ENCODE data around the gene COLGALT1. TPM values are rescaled to one million over a fixed set of nuclear protein-coding genes. Genes with fewer than 3 reads are reported as not detected.

The COLGALT1 gene
- total RNA-seq (2022; extraction: Qiagen RNA extraction; ENCODE audit: low read depth) = 54.8 to 75.2 TPM (median 71.8 TPM) in 5 replicates

DNA sequence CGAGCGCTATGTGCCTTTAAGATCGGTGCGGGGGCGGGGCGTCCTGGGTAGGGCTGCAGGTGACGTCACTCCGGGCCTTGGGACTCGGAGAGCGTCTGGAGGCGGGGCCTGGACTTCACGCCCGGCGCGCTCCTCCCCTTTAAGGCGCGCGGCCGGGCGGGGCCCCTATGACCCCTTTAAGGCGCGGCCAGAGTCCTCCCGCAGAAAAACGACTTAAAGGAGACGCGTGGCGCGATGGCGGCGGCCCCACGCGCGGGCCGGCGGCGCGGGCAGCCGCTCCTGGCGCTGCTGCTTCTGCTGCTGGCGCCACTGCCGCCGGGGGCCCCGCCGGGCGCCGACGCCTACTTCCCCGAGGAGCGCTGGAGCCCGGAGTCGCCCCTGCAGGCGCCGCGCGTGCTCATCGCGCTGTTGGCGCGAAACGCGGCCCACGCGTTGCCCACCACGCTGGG lies at the start of gene COLGALT1:
COLGALT1 (plus strand) TSS at position 170 of the 449 bp plus-strand sequence; CDS start at position 235, 65 bp downstream.

Other genes with a start within 250 kb of the COLGALT1 start
- gene MRPL34, start 249.8 kb upstream of the COLGALT1 start, total RNA-seq (2022; extraction: Qiagen RNA extraction; ENCODE audit: low read depth) = 63.3 to 93.7 TPM (median 79.5 TPM) in 5 replicates
- 52.0 to 61.8 TPM (median 60.6 TPM) in 5 replicates for gene DDA1, start 246.1 kb upstream of the COLGALT1 start, total RNA-seq (2022; extraction: Qiagen RNA extraction; ENCODE audit: low read depth)
- gene ANO8, start 220.8 kb upstream of the COLGALT1 start, total RNA-seq (2022; extraction: Qiagen RNA extraction; ENCODE audit: low read depth) = 2.2 to 4.0 TPM (median 3.5 TPM) in 5 replicates
- 15.2 to 22.9 TPM (median 21.2 TPM) in 5 replicates for gene GTPBP3, start 218.1 kb upstream of the COLGALT1 start, total RNA-seq (2022; extraction: Qiagen RNA extraction; ENCODE audit: low read depth)
- not detected in 5 replicates for gene PLVAP, start 178.3 kb upstream of the COLGALT1 start, total RNA-seq (2022; extraction: Qiagen RNA extraction; ENCODE audit: low read depth)
- gene CCDC194, start 161.5 kb upstream of the COLGALT1 start, total RNA-seq (2022; extraction: Qiagen RNA extraction; ENCODE audit: low read depth) = not detected in 5 replicates
- 0.21 to 0.39 TPM (median 0.29 TPM) in 3 of 5 replicates, not detected in the others for gene BST2, start 150.0 kb upstream of the COLGALT1 start, total RNA-seq (2022; extraction: Qiagen RNA extraction; ENCODE audit: low read depth)
- gene MVB12A, start 135.6 kb upstream of the COLGALT1 start, total RNA-seq (2022; extraction: Qiagen RNA extraction; ENCODE audit: low read depth) = 30.6 to 41.6 TPM (median 40.0 TPM) in 5 replicates
- gene TMEM221, start 107.0 kb upstream of the COLGALT1 start, total RNA-seq (2022; extraction: Qiagen RNA extraction; ENCODE audit: low read depth) = 0.26 to 0.79 TPM (median 0.68 TPM) in 5 replicates
- not detected in 5 replicates for gene NXNL1, start 94.7 kb upstream of the COLGALT1 start, total RNA-seq (2022; extraction: Qiagen RNA extraction; ENCODE audit: low read depth)
- 2.0 to 3.2 TPM (median 2.6 TPM) in 5 replicates for gene SLC27A1, start 85.1 kb upstream of the COLGALT1 start, total RNA-seq (2022; extraction: Qiagen RNA extraction; ENCODE audit: low read depth)
- 52.9 to 77.0 TPM (median 74.9 TPM) in 5 replicates for gene PGLS, start 44.0 kb upstream of the COLGALT1 start, total RNA-seq (2022; extraction: Qiagen RNA extraction; ENCODE audit: low read depth)
- gene UNC13A, start 132.7 kb downstream of the COLGALT1 start, total RNA-seq (2022; extraction: Qiagen RNA extraction; ENCODE audit: low read depth) = 1.4 to 1.9 TPM (median 1.7 TPM) in 5 replicates
- gene MAP1S, start 163.8 kb downstream of the COLGALT1 start, total RNA-seq (2022; extraction: Qiagen RNA extraction; ENCODE audit: low read depth) = 29.5 to 36.8 TPM (median 31.1 TPM) in 5 replicates
- 18.0 to 19.7 TPM (median 19.0 TPM) in 5 replicates for gene FCHO1, start 195.8 kb downstream of the COLGALT1 start, total RNA-seq (2022; extraction: Qiagen RNA extraction; ENCODE audit: low read depth)
- gene B3GNT3, start 239.5 kb downstream of the COLGALT1 start, total RNA-seq (2022; extraction: Qiagen RNA extraction; ENCODE audit: low read depth) = 4.8 to 6.2 TPM (median 6.1 TPM) in 5 replicates